MCF 10A (cell line): ENCODE measurements around the gene UMAD1. TPM values are rescaled to one million over a fixed set of nuclear protein-coding genes. Genes with fewer than 3 reads are reported as not detected.

Experiments used
- BruUV-seq: library from RNA; stranded (reverse); fragments of 400-500 nt; replicated peaks from 2 replicates; lab custom pipeline; 2021; lab: Mats Ljungman, UMichigan
- CTCF ChIA-PET: fragments of 300-600 bp; sonication (Branson Sonifier 250); formaldehyde crosslinking; extraction: SDS; loops from one replicate; lab custom pipeline; 2021; ENCODE audit warnings: antibody characterized with exemption, inconsistent platforms; lab: Yijun Ruan, JAX
- POLR2A ChIA-PET: fragments of 300-600, 350-650 bp; sonication (Branson Sonifier 250); formaldehyde crosslinking; extraction: SDS; loops from one replicate; lab custom pipeline; 2020; ENCODE audit warnings: antibody characterized with exemption, inconsistent platforms; lab: Yijun Ruan, JAX
- DNase-seq: peaks from one replicate; pipeline ENCODE4 v3.0.0-alpha.2; 2018; ENCODE audit not compliant: unreplicated experiment
- H3K27ac Mint-ChIP-seq: one replicate; pipeline ENCODE4 v1.8.0; 2022; ENCODE audit warnings: mild to moderate bottlenecking, low read depth, mixed read lengths; ENCODE audit not compliant: unreplicated experiment
- H3K27me3 Mint-ChIP-seq: one replicate; pipeline ENCODE4 v1.8.0; 2022; ENCODE audit warnings: mixed read lengths; ENCODE audit not compliant: insufficient read depth, unreplicated experiment
- H3K36me3 Mint-ChIP-seq: one replicate; pipeline ENCODE4 v1.8.0; 2022; ENCODE audit warnings: mild to moderate bottlenecking, moderate library complexity, mixed read lengths; ENCODE audit not compliant: insufficient read depth, unreplicated experiment
- H3K4me1 Mint-ChIP-seq: one replicate; pipeline ENCODE4 v1.8.0; 2022; ENCODE audit warnings: mixed read lengths; ENCODE audit not compliant: insufficient read depth, unreplicated experiment
- H3K4me3 Mint-ChIP-seq: one replicate; pipeline ENCODE4 v1.8.0; 2022; ENCODE audit warnings: mild to moderate bottlenecking, moderate library complexity, mixed read lengths; ENCODE audit not compliant: unreplicated experiment
- H3K9me3 Mint-ChIP-seq: one replicate; pipeline ENCODE4 v1.8.0; 2022; ENCODE audit warnings: mixed read lengths; ENCODE audit not compliant: unreplicated experiment
- CTCF ChIP-seq: fragments of 200-600 bp; IDR thresholded peaks from one replicate; pipeline ENCODE4 v1.8.0; 2022; ENCODE audit warnings: antibody characterized with exemption, mild to moderate bottlenecking; ENCODE audit not compliant: unreplicated experiment
- intact Hi-C: fragments of 100-400 bp; cut with micrococcal nuclease; formaldehyde crosslinking; loops from 2 replicates; pipeline ENCODE4 v1.14.1; 2022
- total RNA-seq: library from RNA; stranded (reverse); gene quantifications from 2 replicates; pipeline ENCODE4 v1.2.3, GENCODE V29; 2022

The UMAD1 gene
- total RNA-seq, 1 experiment from 2014 or later: 7.1 TPM

DNA sequence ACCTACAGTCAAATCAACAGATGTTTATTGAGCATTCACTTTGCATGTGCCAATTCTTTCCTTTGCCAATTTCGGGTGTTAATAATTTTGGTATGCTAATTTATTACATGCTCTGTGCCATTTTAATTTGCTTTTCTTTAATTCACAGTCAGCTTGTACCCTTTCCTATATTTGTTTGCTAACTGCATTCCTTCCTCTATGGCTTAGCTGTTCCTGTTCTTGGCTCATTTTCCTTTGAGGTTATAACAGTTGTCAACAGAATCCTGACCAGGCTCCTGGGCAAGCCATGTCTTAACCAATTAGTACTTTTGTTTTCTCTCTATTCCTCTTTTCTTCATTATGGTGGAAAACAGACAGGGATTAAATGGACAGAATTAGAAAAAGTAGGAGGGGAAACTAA is 151.5 kb downstream of the UMAD1 start:
- CTCF ChIA-PET: no interaction called here
- no peak for TF ChIP-seq CTCF
- BruUV-seq: no TSS peak
- intact Hi-C loops: no loop called here
- no peaks in the 10 kb centered on the region for H3K27me3 Mint-ChIP-seq
- DNase-seq: no peak
- H3K36me3 Mint-ChIP-seq: no peaks in the 10 kb centered on the region
- POLR2A ChIA-PET: interaction anchor here (0.6 to 1.0 kb wide), 2 partner anchors 20 to 177 kb away, joined by 3 read pairs; partner anchors contain the start of gene GLCCI1
- H3K4me3 Mint-ChIP-seq: no peak overlapping the region
- H3K27ac Mint-ChIP-seq: no peak overlapping the region
- no peaks in the 10 kb centered on the region for H3K9me3 Mint-ChIP-seq
- no peaks in the 10 kb centered on the region for H3K4me1 Mint-ChIP-seq

DNA sequence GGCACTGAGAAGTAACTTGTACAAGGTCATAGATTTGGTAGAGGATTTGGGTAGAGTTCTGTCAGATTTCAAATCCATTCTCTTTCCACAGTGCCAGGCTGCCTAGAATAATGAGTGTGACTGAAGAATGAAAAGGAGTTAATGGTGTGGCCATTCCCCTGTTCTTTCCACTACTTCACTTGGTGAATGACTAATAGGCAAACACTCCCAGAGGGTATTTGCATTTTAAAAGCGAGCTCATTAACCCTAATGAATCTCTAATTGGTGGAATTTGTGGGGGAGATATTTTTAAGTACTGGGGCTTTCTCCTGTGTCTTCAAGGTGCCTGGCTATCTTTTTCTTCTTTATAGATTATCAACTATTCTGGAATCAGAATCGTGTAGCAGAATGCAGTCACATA is 152.7 kb downstream of the UMAD1 start:
- H3K27ac Mint-ChIP-seq: no peak overlapping the region
- H3K9me3 Mint-ChIP-seq: no peaks in the 10 kb centered on the region
- H3K4me3 Mint-ChIP-seq: no peak overlapping the region
- intact Hi-C loops: no loop called here
- H3K27me3 Mint-ChIP-seq: no peaks in the 10 kb centered on the region
- peaks cover 6% of the 10 kb centered on the region for H3K36me3 Mint-ChIP-seq
- H3K4me1 Mint-ChIP-seq: no peaks in the 10 kb centered on the region
- BruUV-seq: no TSS peak
- ChIA-PET CTCF (no interaction called here), POLR2A (no interaction called here)
- no peak for DNase-seq
- TF ChIP-seq CTCF: no peak

DNA sequence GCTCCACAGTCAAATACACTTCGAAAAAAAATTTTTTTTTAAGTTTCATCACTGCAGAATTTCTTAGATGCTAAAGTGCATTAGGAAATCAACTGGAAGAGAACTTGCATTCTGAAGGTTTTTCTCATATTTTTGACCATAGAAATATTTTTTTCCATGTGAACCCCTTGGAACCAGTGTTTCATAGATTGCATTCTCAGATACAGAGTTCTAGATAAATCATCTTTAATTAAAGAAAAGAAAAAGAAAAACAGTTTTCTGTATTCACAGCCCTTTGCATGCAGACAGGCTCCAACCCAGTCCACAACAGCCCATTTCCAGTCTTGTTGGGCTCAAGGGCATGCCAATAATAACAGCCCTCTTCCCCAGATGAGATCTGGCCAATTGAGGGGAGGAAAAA is 153.4 kb downstream of the UMAD1 start:
- H3K4me3 Mint-ChIP-seq: no peak overlapping the region
- no peak overlapping the region for H3K27ac Mint-ChIP-seq
- H3K27me3 Mint-ChIP-seq: no peaks in the 10 kb centered on the region
- peaks cover 6% of the 10 kb centered on the region for H3K36me3 Mint-ChIP-seq
- no peak for DNase-seq
- intact Hi-C loops: no loop called here
- TF ChIP-seq CTCF: no peak
- H3K9me3 Mint-ChIP-seq: no peaks in the 10 kb centered on the region
- no TSS peak for BruUV-seq
- POLR2A ChIA-PET: no interaction called here
- H3K4me1 Mint-ChIP-seq: no peaks in the 10 kb centered on the region
- CTCF ChIA-PET: interaction anchor here (0.6 kb wide), 1 partner anchor 91 kb away, joined by 4 read pairs; no protein-coding TSS in a partner anchor

DNA sequence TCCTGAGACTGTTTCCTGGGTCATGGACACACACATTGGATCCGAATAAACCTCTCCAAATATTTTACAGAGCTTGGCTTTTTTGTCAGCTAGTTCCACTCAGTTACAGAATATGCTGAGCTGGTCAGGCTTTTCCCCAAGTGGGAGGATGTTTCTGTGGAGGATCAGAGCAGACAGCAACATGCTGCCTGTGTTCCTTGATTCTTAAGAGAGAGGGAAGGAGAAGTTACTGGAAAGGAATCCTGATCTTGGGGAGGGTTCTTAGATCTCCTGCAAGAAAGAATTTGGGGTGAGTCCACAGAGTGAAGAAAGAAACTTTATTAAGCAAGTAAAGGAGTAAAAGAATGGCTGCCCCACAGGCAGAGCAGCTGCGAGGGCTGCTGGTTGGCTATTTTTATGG is 154.7 kb downstream of the UMAD1 start:
- peaks cover 6% of the 10 kb centered on the region for H3K36me3 Mint-ChIP-seq
- H3K4me3 Mint-ChIP-seq: no peak overlapping the region
- peaks cover 6% of the 10 kb centered on the region for H3K4me1 Mint-ChIP-seq
- no peak overlapping the region for H3K27ac Mint-ChIP-seq
- no peak for TF ChIP-seq CTCF
- no peaks in the 10 kb centered on the region for H3K9me3 Mint-ChIP-seq
- ChIA-PET POLR2A (no interaction called here), CTCF (interaction anchor here (0.7 kb wide), 1 partner anchor 169 kb away, joined by 3 read pairs; no protein-coding TSS in a partner anchor)
- H3K27me3 Mint-ChIP-seq: no peaks in the 10 kb centered on the region
- no TSS peak for BruUV-seq
- intact Hi-C loops: no loop called here
- DNase-seq: no peak
